Skeletal muscle satellite cell (primary cell): ENCODE measurements around the gene METTL1.

ENCODE experiments used
- H3K27me3 ChIP-seq: 2 replicates; pipeline ENCODE4 v1.7.0; 2013; ENCODE audit warnings: low read length; ENCODE audit not compliant: control insufficient read depth, insufficient read depth
- H3K36me3 ChIP-seq: 2 replicates; pipeline ENCODE4 v1.7.0; 2013; ENCODE audit warnings: mild to moderate bottlenecking, control low read depth, low read length; ENCODE audit not compliant: insufficient read depth
- H3K4me1 ChIP-seq: 2 replicates; pipeline ENCODE4 v1.7.0; 2013; ENCODE audit warnings: low read length; ENCODE audit not compliant: control insufficient read depth, insufficient read depth
- H3K4me2 ChIP-seq: 2 replicates; pipeline ENCODE4 v1.7.0; 2013; ENCODE audit warnings: mild to moderate bottlenecking, low read length
- H3K4me3 ChIP-seq: 2 replicates; pipeline ENCODE4 v1.7.0; 2013; ENCODE audit warnings: low read length
- H3K9ac ChIP-seq: 2 replicates; pipeline ENCODE4 v1.7.0; 2013; ENCODE audit warnings: mild to moderate bottlenecking, low read depth, low read length, moderate library complexity
- H3K9me3 ChIP-seq: replicated peaks from 2 replicates; pipeline ENCODE4 v1.7.0; 2013; ENCODE audit warnings: mild to moderate bottlenecking, control low read depth, low read length

The METTL1 gene

GRCh38 chr12:57765698-57766463 is 6.0 kb downstream of the METTL1 start:
- Histone ChIP-seq H3K36me3 (peaks cover 17% of the 10 kb centered on the region), H3K4me2 (peak overlapping the region; percentile 69), H3K9me3 (no peaks in the 10 kb centered on the region), H3K4me1 (peaks cover 29% of the 10 kb centered on the region), H3K9ac (no peak overlapping the region), H3K27me3 (peaks cover 36% of the 10 kb centered on the region), H3K4me3 (peak overlapping the region; percentile 50)

- Histone ChIP-seq H3K9me3 (no peaks in the 10 kb centered on the region), H3K27me3 (peaks cover 36% of the 10 kb centered on the region), H3K4me2 (peak overlapping the region; percentile 69), H3K4me1 (peaks cover 27% of the 10 kb centered on the region), H3K9ac (no peak overlapping the region), H3K4me3 (peak overlapping the region; percentile 50), H3K36me3 (peaks cover 12% of the 10 kb centered on the region)
Observed at GRCh38 chr12:57765003-57765697, 6.8 kb downstream of the METTL1 start.

- Histone ChIP-seq H3K4me1 (peaks cover 27% of the 10 kb centered on the region), H3K27me3 (peaks cover 36% of the 10 kb centered on the region), H3K9ac (no peak overlapping the region), H3K4me2 (peak overlapping the region; percentile 69), H3K36me3 (peaks cover 8% of the 10 kb centered on the region), H3K4me3 (peak overlapping the region; percentile 50), H3K9me3 (no peaks in the 10 kb centered on the region)
Observed at GRCh38 chr12:57764662-57765002, 7.3 kb downstream of the METTL1 start.

GRCh38 chr12:57763881-57764661 is 7.8 kb downstream of the METTL1 start:
- no peak overlapping the region for H3K4me3 ChIP-seq

GRCh38 chr12:57762463-57762862 is 9.4 kb downstream of the METTL1 start:
- Histone ChIP-seq H3K36me3 (no peaks in the 10 kb centered on the region), H3K4me1 (peaks cover 27% of the 10 kb centered on the region), H3K9me3 (no peaks in the 10 kb centered on the region), H3K27me3 (peaks cover 36% of the 10 kb centered on the region), H3K9ac (no peak overlapping the region), H3K4me3 (no peak overlapping the region), H3K4me2 (no peak overlapping the region)

More at GRCh38 chr12:57763881-57764661, 7.8 kb downstream of the METTL1 start:
- Histone ChIP-seq H3K4me1 (peaks cover 27% of the 10 kb centered on the region), H3K4me2 (no peak overlapping the region), H3K36me3 (peaks cover 2% of the 10 kb centered on the region), H3K9me3 (no peaks in the 10 kb centered on the region), H3K9ac (no peak overlapping the region), H3K27me3 (peaks cover 36% of the 10 kb centered on the region)

- H3K4me1 ChIP-seq, result peaks cover 18% of the 10 kb centered on the region
- H3K36me3 ChIP-seq, result no peaks in the 10 kb centered on the region
- no peak overlapping the region for H3K9ac ChIP-seq
- H3K27me3 ChIP-seq, result peaks cover 32% of the 10 kb centered on the region
- H3K9me3 ChIP-seq, result no peaks in the 10 kb centered on the region
- no peak overlapping the region for H3K4me2 ChIP-seq
- no peak overlapping the region for H3K4me3 ChIP-seq
Observed at GRCh38 chr12:57761391-57761998, 10.4 kb downstream of the METTL1 start.

DNA sequence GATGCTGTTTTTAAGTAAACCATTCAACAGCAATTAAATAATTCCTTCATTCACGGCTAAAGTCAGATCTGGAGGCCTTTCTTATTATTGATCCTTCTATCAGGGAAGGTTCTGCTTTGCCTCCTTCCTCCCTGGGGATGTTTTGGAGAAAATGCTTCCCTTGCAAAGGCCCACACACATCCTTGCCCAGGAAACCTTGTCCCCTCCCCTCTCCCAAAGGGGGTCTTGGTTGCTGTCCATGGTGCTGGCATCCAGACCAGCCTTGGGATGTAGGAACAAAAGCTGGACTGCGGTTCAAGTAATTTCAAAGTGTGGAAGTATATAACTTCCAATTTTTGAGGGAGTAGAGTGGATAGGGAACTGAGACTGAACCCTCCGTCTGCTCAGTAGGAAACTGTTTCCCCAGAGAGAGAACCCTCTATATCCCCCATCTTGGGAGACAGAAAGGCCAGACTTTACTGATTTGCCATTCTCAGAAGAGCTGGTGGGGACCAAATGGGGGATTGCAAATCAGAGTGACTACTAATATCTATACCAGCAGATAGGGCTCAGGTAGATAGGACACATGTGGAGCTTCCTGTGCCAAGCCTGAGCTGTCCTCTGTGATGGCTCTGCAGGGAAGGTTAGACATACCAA is 11.4 kb downstream of the METTL1 start:
- no peak overlapping the region for H3K4me2 ChIP-seq
- H3K9me3 ChIP-seq, result no peaks in the 10 kb centered on the region
- no peak overlapping the region for H3K9ac ChIP-seq
- H3K4me1 ChIP-seq, result peaks cover 12% of the 10 kb centered on the region
- H3K27me3 ChIP-seq, result peaks cover 31% of the 10 kb centered on the region
- no peak overlapping the region for H3K4me3 ChIP-seq
- no peaks in the 10 kb centered on the region for H3K36me3 ChIP-seq

- Histone ChIP-seq H3K4me3 (no peak overlapping the region), H3K4me2 (no peak overlapping the region), H3K9ac (no peak overlapping the region), H3K4me1 (peaks cover 4% of the 10 kb centered on the region), H3K36me3 (no peaks in the 10 kb centered on the region), H3K27me3 (peaks cover 24% of the 10 kb centered on the region), H3K9me3 (no peaks in the 10 kb centered on the region)
Observed at GRCh38 chr12:57759360-57759980, 12.4 kb downstream of the METTL1 start.

GRCh38 chr12:57758552-57759359 is 13.1 kb downstream of the METTL1 start:
- Histone ChIP-seq H3K27me3 (peaks cover 24% of the 10 kb centered on the region), H3K9ac (no peak overlapping the region), H3K4me1 (peaks cover 4% of the 10 kb centered on the region), H3K4me3 (no peak overlapping the region), H3K36me3 (no peaks in the 10 kb centered on the region), H3K4me2 (no peak overlapping the region), H3K9me3 (no peaks in the 10 kb centered on the region)

DNA sequence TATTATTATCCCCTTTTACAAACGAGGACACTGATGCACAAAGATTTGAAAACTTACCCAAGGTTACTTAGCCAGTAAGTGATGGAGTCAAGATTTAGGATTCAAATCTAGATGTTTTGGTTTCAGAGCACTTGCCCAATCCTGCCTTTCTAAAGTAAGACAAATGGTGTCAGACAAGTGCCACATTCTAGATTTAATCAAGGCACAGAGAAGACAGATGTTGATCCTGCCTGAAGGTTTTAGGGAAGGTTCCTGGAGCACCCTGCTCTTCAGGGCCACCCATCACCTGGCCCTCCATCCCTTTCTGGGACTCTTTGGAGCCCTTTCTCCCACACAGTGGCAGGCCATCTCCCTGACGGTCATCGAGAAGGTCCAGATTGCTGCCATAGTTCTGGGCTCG is 14.1 kb downstream of the METTL1 start:
- peaks cover 31% of the 10 kb centered on the region for H3K27me3 ChIP-seq
- no peaks in the 10 kb centered on the region for H3K9me3 ChIP-seq
- H3K9ac ChIP-seq, result no peak overlapping the region
- H3K4me1 ChIP-seq, result peaks cover 7% of the 10 kb centered on the region
- no peak overlapping the region for H3K4me3 ChIP-seq
- no peaks in the 10 kb centered on the region for H3K36me3 ChIP-seq
- H3K4me2 ChIP-seq, result no peak overlapping the region
